ENCODE data around the gene AGER. TPM values are rescaled to one million over a fixed set of nuclear protein-coding genes. Genes with fewer than 3 reads are reported as not detected.

AGER gene
- polyA plus RNA-seq, 1 of the 3 experiments (the other 2 are of a cell fraction), result 3.5 TPM

GRCh38 chr6:32171234-32171633 lies 12.8 kb downstream of the AGER start:
- WGBS (ENCODE audit: low lambda C conversion rate), result 100% methylated on average over 6 of the region's 6 CpGs
- ChIA-PET CTCF (interaction anchor here (1.1 kb wide), 1 partner anchor 17 kb away, joined by 5 read pairs; no protein-coding TSS in a partner anchor), POLR2A (interaction anchor here (1.9 kb wide), 1 partner anchor 10 kb away, joined by 4 read pairs; no protein-coding TSS in a partner anchor)
- H3K4me3 ChIP-seq (ENCODE audit: low read depth in 2 of 2, low read length in 1 of 2), result no peak overlapping the region
- H3K4me1 ChIP-seq (ENCODE audit: control insufficient read depth in 1 of 2, insufficient read depth in 2 of 2, low read depth in 1 of 2, low read length in 1 of 2), result peaks cover 0 to 17% of the 10 kb centered on the region in 2 experiments; a peak in 3 of 4 replicates
- DNase-seq, result no peak
- H3K27me3 ChIP-seq (ENCODE audit: insufficient read depth), result no peaks in the 10 kb centered on the region
- peaks cover 8% of the 10 kb centered on the region for H3F3A ChIP-seq (replicated peaks; ENCODE audit: insufficient read depth)
- H2AFZ ChIP-seq (ENCODE audit: low read depth), result no peak overlapping the region
- no peaks in the 10 kb centered on the region for H3K9me3 ChIP-seq
- no peaks in the 10 kb centered on the region for H4K20me1 ChIP-seq (ENCODE audit: insufficient read depth)
- no peaks in the 10 kb centered on the region for H3K9me2 ChIP-seq
- H3K4me2 ChIP-seq, result no peak overlapping the region
- H3K27ac ChIP-seq (ENCODE audit: low read depth in 2 of 2, low read length in 1 of 2), result no peak overlapping the region
- TF ChIP-seq, protein P1, sequence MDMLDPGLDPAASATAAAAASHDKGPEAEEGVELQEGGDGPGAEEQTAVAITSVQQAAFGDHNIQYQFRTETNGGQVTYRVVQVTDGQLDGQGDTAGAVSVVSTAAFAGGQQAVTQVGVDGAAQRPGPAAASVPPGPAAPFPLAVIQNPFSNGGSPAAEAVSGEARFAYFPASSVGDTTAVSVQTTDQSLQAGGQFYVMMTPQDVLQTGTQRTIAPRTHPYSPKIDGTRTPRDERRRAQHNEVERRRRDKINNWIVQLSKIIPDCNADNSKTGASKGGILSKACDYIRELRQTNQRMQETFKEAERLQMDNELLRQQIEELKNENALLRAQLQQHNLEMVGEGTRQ (IDR thresholded peaks at IDR 0.05; ENCODE audit: borderline replicate concordance, low read depth, low read length), result no peak
- TF ChIP-seq, protein P2, sequence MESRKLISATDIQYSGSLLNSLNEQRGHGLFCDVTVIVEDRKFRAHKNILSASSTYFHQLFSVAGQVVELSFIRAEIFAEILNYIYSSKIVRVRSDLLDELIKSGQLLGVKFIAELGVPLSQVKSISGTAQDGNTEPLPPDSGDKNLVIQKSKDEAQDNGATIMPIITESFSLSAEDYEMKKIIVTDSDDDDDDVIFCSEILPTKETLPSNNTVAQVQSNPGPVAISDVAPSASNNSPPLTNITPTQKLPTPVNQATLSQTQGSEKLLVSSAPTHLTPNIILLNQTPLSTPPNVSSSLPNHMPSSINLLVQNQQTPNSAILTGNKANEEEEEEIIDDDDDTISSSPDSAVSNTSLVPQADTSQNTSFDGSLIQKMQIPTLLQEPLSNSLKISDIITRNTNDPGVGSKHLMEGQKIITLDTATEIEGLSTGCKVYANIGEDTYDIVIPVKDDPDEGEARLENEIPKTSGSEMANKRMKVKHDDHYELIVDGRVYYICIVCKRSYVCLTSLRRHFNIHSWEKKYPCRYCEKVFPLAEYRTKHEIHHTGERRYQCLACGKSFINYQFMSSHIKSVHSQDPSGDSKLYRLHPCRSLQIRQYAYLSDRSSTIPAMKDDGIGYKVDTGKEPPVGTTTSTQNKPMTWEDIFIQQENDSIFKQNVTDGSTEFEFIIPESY (IDR thresholded peaks at IDR 0.05; ENCODE audit: borderline replicate concordance, low read depth), result no peak
- no peak for TF ChIP-seq RXRA (IDR thresholded peaks at IDR 0.05; ENCODE audit: borderline replicate concordance, low read depth)
- TF ChIP-seq SMC3 (IDR thresholded peaks at IDR 0.05; ENCODE audit: low read depth, low read length), result no peak
- H3K9ac ChIP-seq, result no peak overlapping the region
- H3K36me3 ChIP-seq (replicated peaks in 1 of 2; ENCODE audit: control insufficient read depth in 1 of 2, insufficient read depth in 2 of 2, low read length in 1 of 2), result peaks cover 0 to 33% of the 10 kb centered on the region in 2 experiments
- H3K79me2 ChIP-seq (ENCODE audit: insufficient read depth), result peaks cover 42% of the 10 kb centered on the region

DNA sequence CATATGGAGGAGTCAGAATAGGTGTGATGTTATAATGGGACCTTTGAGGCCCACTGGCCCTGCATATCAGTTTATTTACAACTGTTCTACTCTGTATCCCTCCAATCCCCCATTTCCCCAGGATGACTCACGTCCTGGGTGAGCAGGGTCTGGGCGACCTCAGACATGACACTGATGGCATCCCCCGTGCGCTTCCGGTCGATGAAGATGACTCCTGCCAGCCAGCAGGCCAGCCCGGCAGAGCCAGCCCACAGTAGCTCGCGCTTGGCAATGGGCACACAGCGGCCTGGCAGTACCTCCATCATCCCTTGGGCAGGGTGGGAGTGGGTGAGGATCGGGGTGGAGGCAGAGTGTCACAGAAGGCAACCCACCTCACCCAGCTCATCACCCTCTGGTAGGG lies 13.8 kb downstream of the AGER start:
- H2AFZ ChIP-seq (ENCODE audit: low read depth), result no peak overlapping the region
- H4K20me1 ChIP-seq (ENCODE audit: insufficient read depth), result no peaks in the 10 kb centered on the region
- no peaks in the 10 kb centered on the region for H3K27me3 ChIP-seq (ENCODE audit: insufficient read depth)
- no peaks in the 10 kb centered on the region for H3K9me2 ChIP-seq
- no peak for TF ChIP-seq RFX5 (IDR thresholded peaks at IDR 0.05; ENCODE audit: low read length)
- ChIA-PET POLR2A (interaction anchor here (1.0 to 1.9 kb wide), 2 partner anchors 9 to 59 kb away, joined by 3 to 4 read pairs; no protein-coding TSS in a partner anchor), CTCF (interaction anchor here (1.6 kb wide), 1 partner anchor 51 kb away, joined by 5 read pairs; no protein-coding TSS in a partner anchor)
- H3K9ac ChIP-seq, result no peak overlapping the region
- 84% methylated on average over 7 of the region's 11 CpGs for WGBS (ENCODE audit: low lambda C conversion rate)
- H3K27ac ChIP-seq (ENCODE audit: low read depth in 2 of 2, low read length in 1 of 2), result no peak overlapping the region
- H3K9me3 ChIP-seq, result no peaks in the 10 kb centered on the region
- H3K4me2 ChIP-seq, result no peak overlapping the region
- DNase-seq, result no peak
- peaks cover 0 to 16% of the 10 kb centered on the region in 2 experiments; a peak in 3 of 4 replicates for H3K4me1 ChIP-seq (ENCODE audit: control insufficient read depth in 1 of 2, insufficient read depth in 2 of 2, low read depth in 1 of 2, low read length in 1 of 2)
- H3K79me2 ChIP-seq (ENCODE audit: insufficient read depth), result peaks cover 37% of the 10 kb centered on the region
- no peak overlapping the region for H3K4me3 ChIP-seq (ENCODE audit: low read depth in 2 of 2, low read length in 1 of 2)
- peaks cover 8% of the 10 kb centered on the region for H3F3A ChIP-seq (replicated peaks; ENCODE audit: insufficient read depth)
- peaks cover 0 to 36% of the 10 kb centered on the region in 2 experiments for H3K36me3 ChIP-seq (replicated peaks in 1 of 2; ENCODE audit: control insufficient read depth in 1 of 2, insufficient read depth in 2 of 2, low read length in 1 of 2)
